ENCODE data around the gene HSD17B11. TPM values are rescaled to one million over a fixed set of nuclear protein-coding genes. Genes with fewer than 3 reads are reported as not detected.

The HSD17B11 gene
- total and polyA plus RNA-seq, 10 donors = 27.0 to 121 (median 54.0) TPM

DNA sequence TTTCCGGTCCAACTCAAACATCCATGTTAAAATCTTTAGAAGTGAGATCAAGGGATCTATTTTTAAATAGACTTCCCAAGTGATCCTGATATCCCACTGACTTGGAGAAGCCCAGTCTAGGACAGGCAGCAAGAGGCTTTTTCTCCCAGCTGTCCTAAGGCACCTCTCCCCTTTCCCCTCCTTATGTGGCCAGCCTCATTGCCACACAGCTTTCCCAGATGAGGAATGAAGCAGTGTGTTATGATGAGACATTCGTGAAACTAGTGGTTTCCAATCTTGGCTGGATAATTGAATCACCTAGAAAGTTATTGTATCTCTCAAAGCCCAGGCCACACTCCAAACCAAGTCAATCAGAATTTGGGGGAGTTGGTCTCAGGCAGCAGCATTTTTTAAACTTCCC, 51.5 kb downstream of the HSD17B11 start:
- H3K27me3 ChIP-seq (replicated peaks in 1 of 7) = no peaks in the 10 kb centered on the region
- H3K4me1 ChIP-seq = no peaks in the 10 kb centered on the region
- DNase-seq = no peak
- intact Hi-C loops (cut with DNase I; ENCODE audit: low total_unique reads) = no loop called here
- no peak overlapping the region for H3K4me3 ChIP-seq
- H3K27ac ChIP-seq = no peak overlapping the region
- H3K36me3 ChIP-seq = peaks cover 3 to 99% (median 66%) of the 10 kb centered on the region in 6 donors
- H3K9me3 ChIP-seq = peaks cover 0 to 26% (median 13%) of the 10 kb centered on the region in 8 donors
- TF ChIP-seq, protein P1, sequence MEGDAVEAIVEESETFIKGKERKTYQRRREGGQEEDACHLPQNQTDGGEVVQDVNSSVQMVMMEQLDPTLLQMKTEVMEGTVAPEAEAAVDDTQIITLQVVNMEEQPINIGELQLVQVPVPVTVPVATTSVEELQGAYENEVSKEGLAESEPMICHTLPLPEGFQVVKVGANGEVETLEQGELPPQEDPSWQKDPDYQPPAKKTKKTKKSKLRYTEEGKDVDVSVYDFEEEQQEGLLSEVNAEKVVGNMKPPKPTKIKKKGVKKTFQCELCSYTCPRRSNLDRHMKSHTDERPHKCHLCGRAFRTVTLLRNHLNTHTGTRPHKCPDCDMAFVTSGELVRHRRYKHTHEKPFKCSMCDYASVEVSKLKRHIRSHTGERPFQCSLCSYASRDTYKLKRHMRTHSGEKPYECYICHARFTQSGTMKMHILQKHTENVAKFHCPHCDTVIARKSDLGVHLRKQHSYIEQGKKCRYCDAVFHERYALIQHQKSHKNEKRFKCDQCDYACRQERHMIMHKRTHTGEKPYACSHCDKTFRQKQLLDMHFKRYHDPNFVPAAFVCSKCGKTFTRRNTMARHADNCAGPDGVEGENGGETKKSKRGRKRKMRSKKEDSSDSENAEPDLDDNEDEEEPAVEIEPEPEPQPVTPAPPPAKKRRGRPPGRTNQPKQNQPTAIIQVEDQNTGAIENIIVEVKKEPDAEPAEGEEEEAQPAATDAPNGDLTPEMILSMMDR (IDR thresholded peaks at IDR 0.05 in 8 of 11, conservative IDR thresholded peaks at IDR 0.05 in 3 of 11) = no peak
- no peak for TF ChIP-seq POLR2AphosphoS5 (IDR thresholded peaks at IDR 0.05)
- no peak for TF ChIP-seq POLR2A (IDR thresholded peaks at IDR 0.05)
- WGBS, 5 donors = 92 to 100% (median 97%) methylated on average over 2 of the region's 2 CpGs

- intact Hi-C loops (cut with DNase I; ENCODE audit: low total_unique reads) = no loop called here
- 63 to 76% (median 73%) methylated on average over 1 of the region's 1 CpG for WGBS, 5 donors
- Histone ChIP-seq H3K27me3 (replicated peaks in 1 of 7) (no peaks in the 10 kb centered on the region), H3K4me1 (no peaks in the 10 kb centered on the region), H3K27ac (no peak overlapping the region), H3K36me3 (peaks cover 3 to 97% (median 60%) of the 10 kb centered on the region in 6 donors), H3K4me3 (no peak overlapping the region), H3K9me3 (peaks cover 5 to 45% (median 33%) of the 10 kb centered on the region in 8 donors)
- DNase-seq = no peak
- TF ChIP-seq POLR2AphosphoS5 (IDR thresholded peaks at IDR 0.05) = no peak
- TF ChIP-seq, protein P1 (IDR thresholded peaks at IDR 0.05 in 8 of 11, conservative IDR thresholded peaks at IDR 0.05 in 3 of 11) = no peak
- TF ChIP-seq POLR2A (IDR thresholded peaks at IDR 0.05) = no peak
Measured at GRCh38 chr4:87337361-87337760, 53.6 kb downstream of the HSD17B11 start.

DNA sequence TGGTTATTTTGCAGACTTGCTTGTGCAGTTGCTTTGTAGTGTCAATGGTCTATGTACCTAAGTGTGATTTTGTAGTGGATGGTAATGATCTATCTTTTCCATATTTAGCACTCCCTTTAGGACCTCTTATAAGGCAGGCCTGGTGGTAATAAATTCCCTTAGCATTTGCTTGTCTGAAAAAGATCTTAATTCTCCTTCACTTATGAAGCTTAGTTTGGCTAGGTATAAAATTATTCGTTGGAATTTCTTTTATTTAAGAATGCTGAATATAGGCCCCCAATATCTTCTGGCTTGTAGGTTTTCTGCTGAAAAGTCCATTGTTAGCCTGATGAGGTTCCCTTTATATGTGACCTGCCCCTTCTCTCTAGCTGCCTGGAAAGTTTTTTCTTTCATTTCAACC, 57.7 kb downstream of the HSD17B11 start:
- TF ChIP-seq POLR2A (IDR thresholded peaks at IDR 0.05) (no peak), POLR2AphosphoS5 (IDR thresholded peaks at IDR 0.05) (no peak)
- TF ChIP-seq, protein P1 (IDR thresholded peaks at IDR 0.05 in 8 of 11, conservative IDR thresholded peaks at IDR 0.05 in 3 of 11) = no peak
- Histone ChIP-seq H3K27me3 (replicated peaks in 1 of 7) (no peaks in the 10 kb centered on the region), H3K36me3 (peaks cover 0 to 56% (median 28%) of the 10 kb centered on the region in 6 donors), H3K4me1 (no peaks in the 10 kb centered on the region), H3K4me3 (no peak overlapping the region), H3K9me3 (peaks cover 5 to 81% (median 68%) of the 10 kb centered on the region in 8 donors), H3K27ac (no peak overlapping the region)
- intact Hi-C loops (cut with DNase I; ENCODE audit: low total_unique reads) = no loop called here
- no peak for DNase-seq
- WGBS, 5 donors = 96 to 100% (median 97%) methylated on average over 1 of the region's 1 CpG

GRCh38 chr4:87330761-87331160, 60.2 kb downstream of the HSD17B11 start:
- DNase-seq = no peak
- H3K4me3 ChIP-seq = no peak overlapping the region
- no peak overlapping the region for H3K27ac ChIP-seq
- WGBS, 5 donors = 82 to 91% (median 84%) methylated on average over 4 of the region's 4 CpGs
- H3K27me3 ChIP-seq (replicated peaks in 1 of 7) = no peaks in the 10 kb centered on the region
- peaks cover 0 to 31% (median 5%) of the 10 kb centered on the region in 6 donors for H3K36me3 ChIP-seq
- peaks cover 5 to 72% (median 63%) of the 10 kb centered on the region in 8 donors for H3K9me3 ChIP-seq
- H3K4me1 ChIP-seq = no peaks in the 10 kb centered on the region
- intact Hi-C loops (cut with DNase I; ENCODE audit: low total_unique reads) = no loop called here
- no peak for TF ChIP-seq POLR2A (IDR thresholded peaks at IDR 0.05)
- TF ChIP-seq POLR2AphosphoS5 (IDR thresholded peaks at IDR 0.05) = no peak
- TF ChIP-seq, protein P1 (IDR thresholded peaks at IDR 0.05 in 8 of 11, conservative IDR thresholded peaks at IDR 0.05 in 3 of 11) = no peak
